Common myeloid progenitor, CD34-positive (primary cell): ENCODE results near the gene AGO4.
A peak's percentile ranks its signal among the peaks of the same experiment; 100 is the strongest.
"Not testable (repeated sequence)": the region's sequence is repeated elsewhere in the genome, so short reads cannot be mapped to it uniquely, and the experiment has no call there.

Source experiments
- CTCF ChIA-PET: fragments of 350-600 bp; sonication (Branson Sonifier 250); formaldehyde crosslinking; loops from one replicate; lab custom pipeline; 2021; ENCODE audit warnings: antibody characterized with exemption; lab: Charles Lee
- POLR2A ChIA-PET: fragments of 350-600 bp; sonication (Branson Sonifier 250); formaldehyde crosslinking; loops from one replicate; lab custom pipeline; 2021; ENCODE audit warnings: antibody characterized with exemption; lab: Charles Lee
- DNase-seq, 3 donors: peaks; one replicate each; pipeline versions ENCODE4 v3.0.0 to v3.0.0-alpha.2; 2013
- H3K27ac ChIP-seq, 2 experiments: 1 replicate in 1 of 2; 2 replicates in 1 of 2; pipeline ENCODE4 v1.7.0; 2013; ENCODE audit warnings: inconsistent platforms in 2 of 2, low read length in 2 of 2, mild to moderate bottlenecking in 2 of 2, low read depth in 1 of 2, moderate library complexity in 1 of 2; ENCODE audit not compliant: severe bottlenecking in 2 of 2, insufficient read depth in 1 of 2, poor library complexity in 1 of 2
- H3K27me3 ChIP-seq, 5 experiments: replicated peaks in 2 of 5; 1 replicate in 3 of 5; 2 replicates in 2 of 5; pipeline versions ENCODE4 v1.6.1 to v1.7.0; 2013; ENCODE audit warnings: low read length in 4 of 5, mild to moderate bottlenecking in 2 of 5, moderate library complexity in 2 of 5, inconsistent platforms in 1 of 5; ENCODE audit not compliant: insufficient read depth in 5 of 5, control insufficient read depth in 4 of 5
- H3K36me3 ChIP-seq, 4 experiments: 1 replicate in 2 of 4; 2 replicates in 2 of 4; pipeline versions ENCODE4 v1.6.1 to v1.7.0; 2013; ENCODE audit warnings: low read length in 3 of 4, control low read depth in 1 of 4, mild to moderate bottlenecking in 1 of 4; ENCODE audit not compliant: control insufficient read depth in 4 of 4, insufficient read depth in 4 of 4
- H3K4me1 ChIP-seq, 4 experiments: 1 replicate in 3 of 4; 2 replicates in 1 of 4; pipeline versions ENCODE4 v1.6.1 to v1.7.1; 2013; ENCODE audit warnings: low read length in 3 of 4, mild to moderate bottlenecking in 3 of 4, control low read depth in 1 of 4, inconsistent platforms in 1 of 4, moderate library complexity in 1 of 4; ENCODE audit not compliant: control insufficient read depth in 4 of 4, insufficient read depth in 4 of 4; ENCODE audit errors: control extremely low read depth in 1 of 4
- H3K4me3 ChIP-seq, 7 experiments: 1 replicate in 4 of 7; 2 replicates in 3 of 7; pipeline versions ENCODE4 v1.5.1 to v1.7.0; 2013; ENCODE audit warnings: mild to moderate bottlenecking in 7 of 7, low read length in 6 of 7, moderate library complexity in 6 of 7, inconsistent platforms in 2 of 7, low read depth in 2 of 7, control low read depth in 1 of 7; ENCODE audit not compliant: insufficient read depth in 4 of 7, control insufficient read depth in 1 of 7; ENCODE audit errors: extremely low read depth in 1 of 7
- H3K9me3 ChIP-seq, 5 experiments: 1 replicate in 4 of 5; 2 replicates in 1 of 5; pipeline versions ENCODE4 v1.6.1 to v1.7.1; 2013; ENCODE audit warnings: low read length in 4 of 5, mild to moderate bottlenecking in 2 of 5, inconsistent platforms in 1 of 5, low read depth in 1 of 5, moderate library complexity in 1 of 5; ENCODE audit not compliant: control insufficient read depth in 4 of 5, insufficient read depth in 2 of 5; ENCODE audit errors: control extremely low read depth in 1 of 5
- WGBS: methylation state at CpG from one replicate; pipeline ENCODE4 v1.1.5; 2013; ENCODE audit not compliant: insufficient coverage; 5-methylcytosine and 5-hydroxymethylcytosine counted together

The AGO4 gene

GRCh38 chr1:35810096-35810881, 2.5 kb downstream of the AGO4 start:
- CTCF ChIA-PET = interaction anchor here (1.2 kb wide), 1 partner anchor 11 kb away, joined by 3 read pairs; no protein-coding TSS in a partner anchor

GRCh38 chr1:35812754-35813153, 4.9 kb downstream of the AGO4 start:
- CTCF ChIA-PET, DNase-seq, H3K4me3 ChIP-seq, POLR2A ChIA-PET, H3K36me3 ChIP-seq, H3K27me3 ChIP-seq, H3K27ac ChIP-seq, H3K9me3 ChIP-seq: not testable (repeated sequence)
- WGBS = 93% methylated on average over 3 of the region's 5 CpGs
- H3K4me1 ChIP-seq = peaks cover 8 to 18% (median 14%) of the 10 kb centered on the region in 4 experiments

More at GRCh38 chr1:35810096-35810881, 2.5 kb downstream of the AGO4 start:
- no peak for DNase-seq
- Histone ChIP-seq H3K9me3 (no peaks in the 10 kb centered on the region), H3K4me1 (peaks cover 8 to 22% (median 16%) of the 10 kb centered on the region in 4 experiments), H3K27me3 (no peaks in the 10 kb centered on the region), H3K27ac (no peak overlapping the region), H3K36me3 (no peaks in the 10 kb centered on the region), H3K4me3 (peak overlapping the region in 1 of 7 experiments; percentile 82)
- WGBS = 91% methylated on average over 1 of the region's 2 CpGs
- POLR2A ChIA-PET = no interaction called here

- no peaks in the 10 kb centered on the region for H3K4me1 ChIP-seq
- no peak overlapping the region for H3K27ac ChIP-seq
- no peak overlapping the region for H3K4me3 ChIP-seq
- CTCF ChIA-PET = no interaction called here
- no peaks in the 10 kb centered on the region for H3K9me3 ChIP-seq
- no peak for DNase-seq
- WGBS = 100% methylated on average over 1 of the region's 1 CpG
- POLR2A ChIA-PET = no interaction called here
- peaks cover 9 to 46% (median 24%) of the 10 kb centered on the region in 4 experiments for H3K36me3 ChIP-seq
- no peaks in the 10 kb centered on the region for H3K27me3 ChIP-seq
Measured at GRCh38 chr1:35825255-35825654, 17.4 kb downstream of the AGO4 start.

DNA sequence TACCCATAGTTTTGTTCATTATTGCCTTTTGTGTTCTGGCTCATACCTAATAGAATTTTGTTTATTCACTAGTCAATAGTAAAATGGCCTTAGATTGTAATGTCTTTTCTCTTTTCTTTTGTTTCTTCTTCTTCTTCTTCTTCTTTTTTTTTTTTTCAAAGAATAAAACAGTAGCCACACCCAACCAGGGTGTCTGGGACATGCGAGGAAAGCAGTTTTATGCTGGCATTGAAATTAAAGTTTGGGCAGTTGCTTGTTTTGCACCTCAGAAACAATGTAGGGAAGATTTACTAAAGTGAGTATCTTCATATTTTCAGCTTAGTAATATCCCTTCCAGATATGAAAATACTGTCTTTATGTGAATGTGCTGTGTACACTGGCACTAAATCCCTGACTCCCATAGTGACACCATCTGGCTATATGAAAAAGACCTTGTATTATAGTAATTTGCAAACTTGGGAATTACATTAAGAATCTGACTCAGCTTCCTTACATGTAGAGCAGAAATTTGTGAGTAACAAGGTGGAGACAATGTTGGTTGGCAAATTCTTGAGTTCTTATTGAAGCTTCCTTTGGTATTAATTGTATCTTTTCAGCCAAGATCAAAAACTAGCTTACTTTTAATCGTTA, 24.6 kb downstream of the AGO4 start:
- Histone ChIP-seq H3K36me3 (peaks cover 20 to 72% (median 45%) of the 10 kb centered on the region in 4 experiments), H3K27ac (no peak overlapping the region), H3K4me1 (no peaks in the 10 kb centered on the region), H3K9me3 (peaks cover 0 to 4% (median under 1%) of the 10 kb centered on the region in 5 experiments), H3K4me3 (no peak overlapping the region), H3K27me3 (no peaks in the 10 kb centered on the region)
- DNase-seq = no peak
- CTCF ChIA-PET = interaction anchor here (0.5 to 1.1 kb wide), 3 partner anchors 25 to 478 kb away, joined by 3 read pairs; no protein-coding TSS in a partner anchor
- WGBS = no CpG with 5 or more reads among the region's 2 CpGs
- POLR2A ChIA-PET = no interaction called here

GRCh38 chr1:35833395-35833794, 25.6 kb downstream of the AGO4 start:
- Histone ChIP-seq H3K27ac (no peak overlapping the region), H3K36me3 (peaks cover 15 to 69% (median 41%) of the 10 kb centered on the region in 4 experiments), H3K4me3 (no peak overlapping the region), H3K27me3 (no peaks in the 10 kb centered on the region), H3K9me3 (peaks cover 0 to 4% (median 3%) of the 10 kb centered on the region in 5 experiments), H3K4me1 (no peaks in the 10 kb centered on the region)
- POLR2A ChIA-PET = interaction anchor here (0.6 kb wide), 1 partner anchor 38 kb away, joined by 3 read pairs; no protein-coding TSS in a partner anchor
- no peak for DNase-seq
- CTCF ChIA-PET = interaction anchor here (0.9 kb wide), 1 partner anchor 24 kb away, joined by 3 read pairs; no protein-coding TSS in a partner anchor
- 80% methylated on average over 1 of the region's 2 CpGs for WGBS

DNA sequence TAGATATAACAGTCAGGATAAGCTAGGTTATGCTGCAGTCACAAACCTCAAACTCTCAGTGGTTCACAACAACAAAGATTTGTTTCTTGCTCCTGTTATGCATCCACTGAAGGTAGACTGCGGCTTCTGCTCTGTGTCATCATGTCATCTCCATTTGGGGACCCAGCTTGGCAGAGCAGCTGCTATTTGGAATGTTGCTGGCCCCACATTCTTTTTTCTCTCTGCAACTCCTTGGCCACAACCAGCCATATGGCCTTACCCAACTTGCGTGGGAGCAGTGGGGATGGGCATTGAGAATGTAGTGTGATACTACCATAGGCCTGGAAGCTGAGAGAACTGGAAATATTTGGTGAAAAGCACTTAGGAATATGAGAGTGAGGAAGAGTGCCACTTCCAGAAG, 26.4 kb downstream of the AGO4 start:
- 100% methylated on average over 1 of the region's 2 CpGs for WGBS
- H3K36me3 ChIP-seq = peaks cover 15 to 71% (median 43%) of the 10 kb centered on the region in 4 experiments
- H3K27ac ChIP-seq = no peak overlapping the region
- no peaks in the 10 kb centered on the region for H3K4me1 ChIP-seq
- ChIA-PET CTCF (interaction anchor here (0.8 kb wide), 1 partner anchor 49 kb away, joined by 3 read pairs; the partner anchor contains the start of gene AGO1), POLR2A (no interaction called here)
- peaks cover 0 to 4% (median 3%) of the 10 kb centered on the region in 5 experiments for H3K9me3 ChIP-seq
- H3K27me3 ChIP-seq = no peaks in the 10 kb centered on the region
- H3K4me3 ChIP-seq = no peak overlapping the region
- DNase-seq = no peak
